Measurements from ENCODE around the gene CLN6. TPM values are rescaled to one million over a fixed set of nuclear protein-coding genes. Genes with fewer than 3 reads are reported as not detected.

The CLN6 gene
- total RNA-seq, 1 experiment from 2014 or later: 71.9 TPM

- peaks cover 14 to 39% (median 34%) of the 10 kb centered on the region in 3 experiments; a peak in 6 of 7 replicates for H3K36me3 Mint-ChIP-seq (ENCODE audit: insufficient read depth in 1 of 3, low read depth in 3 of 3)
- H3K27me3 Mint-ChIP-seq (ENCODE audit: low read depth): no peaks in the 10 kb centered on the region
- peak overlapping the region; percentile 54 for H3K27ac ChIP-seq (ENCODE audit: insufficient read length, low read depth, low read length)
- H3K4me1 Mint-ChIP-seq: peaks cover 16 to 18% of the 10 kb centered on the region in 2 experiments
- no peaks in the 10 kb centered on the region for H3K79me1 ChIP-seq (ENCODE audit: insufficient read depth, low read depth, low read length, poor library complexity, severe bottlenecking)
- H3K18ac ChIP-seq (ENCODE audit: insufficient read length, low read depth, low read length): no peak overlapping the region
- no peak overlapping the region for H3K4me3 Mint-ChIP-seq
- no peaks in the 10 kb centered on the region for H3K9me3 Mint-ChIP-seq
- H3K56ac ChIP-seq (ENCODE audit: insufficient read length, low read depth, low read length): no peak overlapping the region
- H2AK5ac ChIP-seq (ENCODE audit: insufficient read length, low read length): no peak overlapping the region
- no CpG with 5 or more reads among the region's 3 CpGs for WGBS (ENCODE audit: extremely low coverage, insufficient read length, low lambda C conversion rate)
- no peak overlapping the region for H2AFZ ChIP-seq (ENCODE audit: low read length)
- no peak overlapping the region for H3T11ph ChIP-seq (ENCODE audit: low read length)
- DNase-seq: no peak
- H2BK15ac ChIP-seq (ENCODE audit: low read depth, low read length): no peak overlapping the region
- no peaks in the 10 kb centered on the region for H3K9me3 ChIP-seq (ENCODE audit: control insufficient read depth, low read depth, low read length)
- no peak overlapping the region for H3K14ac ChIP-seq (ENCODE audit: insufficient read depth, low read length)
- no peak overlapping the region for H2BK20ac ChIP-seq (ENCODE audit: low read depth, low read length, poor library complexity, severe bottlenecking)
- no peak overlapping the region for H3K9ac ChIP-seq (ENCODE audit: extremely low read depth, insufficient read length, low read length)
- no peak overlapping the region for H4K91ac ChIP-seq (ENCODE audit: insufficient read length, low read depth, low read length)
- no peaks in the 10 kb centered on the region for H3K23me2 ChIP-seq (ENCODE audit: insufficient read length, low read depth, low read length, poor library complexity, severe bottlenecking)
- no peak overlapping the region for H2BK12ac ChIP-seq (ENCODE audit: insufficient read length, low read depth, low read length)
- no peak overlapping the region for H3K4ac ChIP-seq (ENCODE audit: low read depth, low read length)
- no peak overlapping the region for H2BK5ac ChIP-seq (ENCODE audit: insufficient read length, low read length)
- no peak overlapping the region for H4K5ac ChIP-seq (ENCODE audit: insufficient read length, low read depth, low read length)
- H4K8ac ChIP-seq (replicated peaks; ENCODE audit: insufficient read length, low read depth, low read length): no peak overlapping the region
- no peak overlapping the region for H3K23ac ChIP-seq (ENCODE audit: insufficient read length, low read depth, low read length)
- H2BK120ac ChIP-seq (ENCODE audit: low read depth, low read length, poor library complexity, severe bottlenecking): no peak overlapping the region
- H3K4me2 ChIP-seq (ENCODE audit: insufficient read depth, insufficient read length, low read length): no peak overlapping the region
- TF ChIP-seq CTCF (conservative IDR thresholded peaks at IDR 0.05): no peak
- no peaks in the 10 kb centered on the region; the same call in 1 of the 2 replicates for H3K4me1 ChIP-seq (ENCODE audit: insufficient read depth, low read length)
- H3K27me3 ChIP-seq (ENCODE audit: insufficient read depth, low read length): no peaks in the 10 kb centered on the region
- no peak overlapping the region for H3K27ac Mint-ChIP-seq
- no peaks in the 10 kb centered on the region for H4K20me1 ChIP-seq (ENCODE audit: control insufficient read depth, insufficient read depth, insufficient read length)
- H3K79me2 ChIP-seq (ENCODE audit: insufficient read depth, low read length): no peaks in the 10 kb centered on the region
Measured at GRCh38 chr15:68191555-68191954, 38.0 kb downstream of the CLN6 start.

All from H9 (cell line).